ENCODE measurements around the gene TADA1.

DNA sequence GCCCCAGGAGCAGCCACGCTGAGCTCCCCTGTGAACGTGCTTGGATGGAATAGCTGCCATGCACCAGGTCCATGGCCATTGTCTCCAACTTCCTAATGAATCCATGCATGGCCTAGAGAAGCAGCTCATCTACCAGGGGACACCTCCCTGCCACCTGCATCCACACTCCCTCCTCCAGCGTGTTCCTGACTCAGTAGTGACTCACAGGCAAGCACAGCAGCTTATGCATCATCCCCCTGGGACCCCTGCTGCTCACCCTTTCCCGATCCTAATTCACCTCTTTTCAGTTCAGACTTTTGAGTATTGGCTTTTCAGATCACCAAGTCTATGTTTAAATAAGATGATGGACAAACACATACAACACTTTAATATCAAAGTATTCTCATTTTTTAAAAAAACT lies 39.9 kb upstream of the TADA1 start:
- TF ChIP-seq, protein P1, sequence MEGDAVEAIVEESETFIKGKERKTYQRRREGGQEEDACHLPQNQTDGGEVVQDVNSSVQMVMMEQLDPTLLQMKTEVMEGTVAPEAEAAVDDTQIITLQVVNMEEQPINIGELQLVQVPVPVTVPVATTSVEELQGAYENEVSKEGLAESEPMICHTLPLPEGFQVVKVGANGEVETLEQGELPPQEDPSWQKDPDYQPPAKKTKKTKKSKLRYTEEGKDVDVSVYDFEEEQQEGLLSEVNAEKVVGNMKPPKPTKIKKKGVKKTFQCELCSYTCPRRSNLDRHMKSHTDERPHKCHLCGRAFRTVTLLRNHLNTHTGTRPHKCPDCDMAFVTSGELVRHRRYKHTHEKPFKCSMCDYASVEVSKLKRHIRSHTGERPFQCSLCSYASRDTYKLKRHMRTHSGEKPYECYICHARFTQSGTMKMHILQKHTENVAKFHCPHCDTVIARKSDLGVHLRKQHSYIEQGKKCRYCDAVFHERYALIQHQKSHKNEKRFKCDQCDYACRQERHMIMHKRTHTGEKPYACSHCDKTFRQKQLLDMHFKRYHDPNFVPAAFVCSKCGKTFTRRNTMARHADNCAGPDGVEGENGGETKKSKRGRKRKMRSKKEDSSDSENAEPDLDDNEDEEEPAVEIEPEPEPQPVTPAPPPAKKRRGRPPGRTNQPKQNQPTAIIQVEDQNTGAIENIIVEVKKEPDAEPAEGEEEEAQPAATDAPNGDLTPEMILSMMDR (IDR thresholded peaks at IDR 0.05; ENCODE audit: insufficient read depth, low read length) = no peak
- TF ChIP-seq GABPA (IDR thresholded peaks at IDR 0.05; ENCODE audit: low read depth) (no peak), POLR2AphosphoS5 (IDR thresholded peaks at IDR 0.05; ENCODE audit: low read depth) (no peak)
- TF ChIP-seq, protein P2, sequence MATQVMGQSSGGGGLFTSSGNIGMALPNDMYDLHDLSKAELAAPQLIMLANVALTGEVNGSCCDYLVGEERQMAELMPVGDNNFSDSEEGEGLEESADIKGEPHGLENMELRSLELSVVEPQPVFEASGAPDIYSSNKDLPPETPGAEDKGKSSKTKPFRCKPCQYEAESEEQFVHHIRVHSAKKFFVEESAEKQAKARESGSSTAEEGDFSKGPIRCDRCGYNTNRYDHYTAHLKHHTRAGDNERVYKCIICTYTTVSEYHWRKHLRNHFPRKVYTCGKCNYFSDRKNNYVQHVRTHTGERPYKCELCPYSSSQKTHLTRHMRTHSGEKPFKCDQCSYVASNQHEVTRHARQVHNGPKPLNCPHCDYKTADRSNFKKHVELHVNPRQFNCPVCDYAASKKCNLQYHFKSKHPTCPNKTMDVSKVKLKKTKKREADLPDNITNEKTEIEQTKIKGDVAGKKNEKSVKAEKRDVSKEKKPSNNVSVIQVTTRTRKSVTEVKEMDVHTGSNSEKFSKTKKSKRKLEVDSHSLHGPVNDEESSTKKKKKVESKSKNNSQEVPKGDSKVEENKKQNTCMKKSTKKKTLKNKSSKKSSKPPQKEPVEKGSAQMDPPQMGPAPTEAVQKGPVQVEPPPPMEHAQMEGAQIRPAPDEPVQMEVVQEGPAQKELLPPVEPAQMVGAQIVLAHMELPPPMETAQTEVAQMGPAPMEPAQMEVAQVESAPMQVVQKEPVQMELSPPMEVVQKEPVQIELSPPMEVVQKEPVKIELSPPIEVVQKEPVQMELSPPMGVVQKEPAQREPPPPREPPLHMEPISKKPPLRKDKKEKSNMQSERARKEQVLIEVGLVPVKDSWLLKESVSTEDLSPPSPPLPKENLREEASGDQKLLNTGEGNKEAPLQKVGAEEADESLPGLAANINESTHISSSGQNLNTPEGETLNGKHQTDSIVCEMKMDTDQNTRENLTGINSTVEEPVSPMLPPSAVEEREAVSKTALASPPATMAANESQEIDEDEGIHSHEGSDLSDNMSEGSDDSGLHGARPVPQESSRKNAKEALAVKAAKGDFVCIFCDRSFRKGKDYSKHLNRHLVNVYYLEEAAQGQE (IDR thresholded peaks at IDR 0.05; ENCODE audit: insufficient replicate concordance, low read depth) = no peak

All from HL-60 (cell line).